GM15510 (cell line): ENCODE measurements around the gene RABGAP1L.
A peak's percentile ranks its signal among the peaks of the same experiment; 100 is the strongest.

ENCODE experiments used
- POLR2A ChIP-seq: IDR thresholded peaks from 3 replicates; pipeline ENCODE4 v1.6.1; 2011; ENCODE audit warnings: borderline replicate concordance; ENCODE audit not compliant: insufficient read length; ENCODE audit errors: extremely low read depth

Gene RABGAP1L

DNA sequence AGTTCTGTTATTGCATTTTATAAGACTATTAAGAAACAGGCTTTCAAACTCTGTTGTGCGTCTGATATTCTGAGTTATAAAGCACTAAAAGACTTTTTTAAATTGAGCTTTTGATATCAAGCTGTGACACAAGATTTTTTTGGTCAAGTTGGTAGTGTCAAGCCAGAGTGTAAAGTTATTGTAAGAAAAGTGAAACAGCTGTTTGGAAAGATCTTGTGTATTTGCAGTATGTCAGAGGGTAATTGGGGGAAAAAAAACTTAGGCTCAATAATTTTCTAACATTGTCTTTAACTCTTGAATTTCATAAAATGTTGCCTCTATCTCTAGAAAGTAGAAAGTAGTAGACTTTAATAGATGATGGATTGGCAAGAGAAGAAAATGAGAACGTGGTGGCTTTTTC is 844.2 kb downstream of the RABGAP1L start:
- no peak for TF ChIP-seq POLR2A

DNA sequence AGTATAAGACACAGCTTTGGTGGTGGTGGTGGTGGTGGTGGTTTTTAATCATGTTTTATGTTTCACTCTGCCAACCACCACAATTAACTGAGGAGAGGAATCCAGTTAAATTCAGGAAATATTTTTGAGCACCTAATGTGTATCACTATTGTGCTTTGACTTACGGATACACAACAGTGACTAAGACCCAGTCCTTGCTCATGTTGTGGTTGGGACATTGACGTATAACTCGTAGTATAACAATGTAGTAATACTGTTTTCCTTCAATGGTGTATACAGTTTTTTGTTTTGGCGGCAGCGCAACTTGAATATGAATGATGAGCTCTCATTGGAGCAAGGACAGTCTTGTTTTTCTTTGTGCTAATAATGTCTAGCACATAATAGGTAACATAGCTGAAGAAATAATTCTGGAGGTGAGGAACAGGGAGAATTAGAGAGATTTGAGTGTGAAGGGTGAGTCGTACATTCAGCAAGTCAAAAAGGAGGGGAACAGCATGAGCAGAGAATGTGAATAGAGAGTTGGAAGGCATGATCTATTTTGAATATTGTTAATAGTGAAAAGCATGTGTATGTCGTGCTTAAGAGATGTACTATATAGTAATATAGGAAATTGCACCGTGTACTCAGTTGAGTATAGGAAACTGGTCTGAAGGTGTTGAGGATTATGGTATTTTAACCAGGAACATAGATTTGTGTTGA is 845.9 kb downstream of the RABGAP1L start:
- TF ChIP-seq POLR2A: no peak

DNA sequence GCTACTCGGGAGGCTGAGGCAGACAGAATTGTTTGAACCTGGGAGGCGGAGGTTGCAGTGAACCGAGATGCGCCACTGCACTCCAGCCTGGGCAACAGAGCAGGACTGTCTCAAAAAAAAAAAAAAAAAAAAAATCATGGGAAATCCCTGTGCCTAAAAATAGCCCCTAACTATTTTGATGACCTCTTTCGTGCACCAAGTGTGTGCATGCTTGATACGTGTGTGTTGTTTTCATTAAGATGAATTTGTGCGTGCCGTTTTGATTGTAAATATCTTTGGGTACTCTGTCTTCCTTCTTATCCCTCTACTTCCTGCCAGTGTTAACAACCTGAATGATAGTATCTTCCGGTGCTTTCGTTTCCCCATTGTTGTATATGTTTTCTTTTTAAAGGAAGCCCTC is 850.2 kb downstream of the RABGAP1L start:
- no peak for TF ChIP-seq POLR2A

DNA sequence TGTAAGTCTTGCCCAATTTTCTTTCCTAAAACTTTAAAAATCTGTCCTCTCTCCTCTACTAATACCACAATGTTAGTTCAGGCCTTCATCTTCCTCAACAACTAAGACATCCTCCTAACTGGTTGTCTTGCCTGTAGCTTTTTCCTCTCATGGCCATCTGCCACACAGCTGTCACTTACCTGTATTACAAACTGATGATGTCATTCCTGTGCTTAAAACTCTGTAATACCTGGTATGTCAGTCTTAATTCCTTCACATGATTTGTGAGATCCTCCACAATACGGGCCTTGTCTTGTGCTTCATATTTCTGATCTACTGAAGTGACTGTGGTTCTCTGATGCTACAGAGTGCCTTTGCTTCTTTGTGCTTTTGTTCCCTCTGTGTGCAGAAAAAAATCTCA is 854.1 kb downstream of the RABGAP1L start:
- no peak for TF ChIP-seq POLR2A

DNA sequence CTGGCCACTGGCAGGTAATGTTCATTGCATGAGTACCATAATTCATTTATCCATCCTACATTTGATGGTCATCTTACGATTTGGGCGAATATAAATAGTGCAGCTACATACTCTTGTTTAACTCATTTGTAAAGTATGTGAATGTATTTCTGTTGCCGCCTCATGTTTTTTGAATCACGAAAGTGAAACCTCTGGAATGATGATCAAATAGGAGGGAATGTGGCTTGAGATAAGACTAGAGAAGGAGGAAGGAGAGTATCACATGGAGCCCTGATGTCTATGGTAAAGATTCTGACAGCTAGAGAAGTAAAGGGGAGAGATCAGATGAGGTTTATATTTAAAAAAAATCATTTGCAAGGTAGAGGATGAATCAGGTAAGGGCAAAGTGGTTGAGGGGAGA is 855.9 kb downstream of the RABGAP1L start:
- no peak for TF ChIP-seq POLR2A

DNA sequence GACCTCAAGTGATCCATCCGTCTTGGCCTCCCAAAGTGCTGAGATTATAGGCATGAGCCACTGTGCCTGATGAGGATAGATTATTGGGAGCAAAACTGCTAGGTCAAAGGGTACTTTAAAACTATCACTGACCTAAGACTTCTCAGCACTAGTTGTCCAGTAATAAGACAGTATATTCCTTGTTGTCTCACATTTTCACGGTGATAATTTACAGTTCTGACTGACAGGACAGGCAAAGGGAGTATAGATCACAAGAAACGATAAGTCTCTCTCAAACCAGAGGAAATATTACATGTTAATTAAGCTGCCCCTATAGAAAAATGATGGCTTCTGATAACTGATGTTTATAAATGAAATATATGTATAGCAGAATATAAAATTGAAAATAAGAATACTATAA is 860.2 kb downstream of the RABGAP1L start:
- no peak for TF ChIP-seq POLR2A

DNA sequence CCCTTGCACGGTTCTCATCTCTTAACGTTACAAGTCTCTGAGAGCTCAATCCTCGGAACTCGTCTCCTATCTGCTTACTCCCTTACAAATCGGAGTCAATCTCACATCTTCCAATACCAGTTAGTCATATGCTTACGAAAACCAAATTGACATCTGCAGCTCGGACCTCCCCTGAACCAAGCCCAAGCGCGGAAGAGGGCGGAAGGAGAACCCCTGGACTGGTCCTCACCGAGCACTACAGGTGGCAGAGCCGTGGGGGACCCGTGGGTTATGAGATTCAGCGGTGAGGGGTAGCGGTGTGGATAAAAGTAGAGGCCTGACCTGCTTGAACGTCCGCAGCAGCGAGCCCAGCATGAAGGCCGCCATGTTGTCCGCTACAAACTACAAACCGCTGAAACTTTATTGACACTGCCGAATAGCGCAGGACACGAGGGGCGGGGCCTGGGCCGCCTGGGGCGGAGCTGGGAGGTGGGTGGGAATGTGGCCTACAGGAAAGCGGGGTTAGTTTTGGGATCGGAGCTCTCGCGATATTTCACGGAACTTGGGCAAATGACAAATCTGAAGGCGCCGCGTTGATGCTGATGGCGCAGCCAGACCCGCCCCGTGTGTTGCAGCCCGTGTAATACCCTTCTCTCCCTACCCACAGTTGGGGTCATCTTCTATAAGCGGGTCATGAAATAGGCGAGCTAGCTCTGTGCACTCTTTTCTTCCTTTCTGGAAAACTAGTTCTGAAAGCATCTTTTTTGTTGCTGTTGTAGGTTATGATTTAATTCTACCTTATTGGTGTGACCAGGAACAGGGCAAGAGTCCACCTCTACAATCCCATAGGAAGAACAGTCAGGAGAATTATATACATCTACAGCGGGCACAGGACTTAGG is 864.0 kb downstream of the RABGAP1L start, which contains the start of gene MRPS14:
Gene MRPS14 (minus strand): TSS at position 383 of the 879 bp plus-strand sequence. CDS start 17 bp downstream, at position 366.
- TF ChIP-seq POLR2A: peak; percentile 84

DNA sequence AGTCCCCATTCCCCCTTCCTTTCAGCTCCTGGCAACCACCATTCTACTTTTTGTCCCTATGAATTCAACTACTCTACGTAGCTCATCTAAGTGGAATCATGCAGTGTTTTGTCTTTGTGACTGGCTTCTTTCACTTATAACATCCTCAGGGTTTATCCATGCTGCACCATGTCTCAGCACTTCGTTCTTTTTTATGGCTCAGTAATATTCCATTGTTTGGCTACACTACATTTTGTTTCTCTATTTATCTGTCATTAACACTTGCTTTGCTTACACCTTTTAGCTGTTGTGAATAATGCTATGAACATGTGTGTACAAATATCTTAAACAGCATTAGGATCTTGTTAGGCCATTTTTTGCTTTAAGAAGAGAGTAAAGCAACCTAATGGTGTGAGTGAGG is 865.5 kb downstream of the RABGAP1L start:
- TF ChIP-seq POLR2A: no peak

DNA sequence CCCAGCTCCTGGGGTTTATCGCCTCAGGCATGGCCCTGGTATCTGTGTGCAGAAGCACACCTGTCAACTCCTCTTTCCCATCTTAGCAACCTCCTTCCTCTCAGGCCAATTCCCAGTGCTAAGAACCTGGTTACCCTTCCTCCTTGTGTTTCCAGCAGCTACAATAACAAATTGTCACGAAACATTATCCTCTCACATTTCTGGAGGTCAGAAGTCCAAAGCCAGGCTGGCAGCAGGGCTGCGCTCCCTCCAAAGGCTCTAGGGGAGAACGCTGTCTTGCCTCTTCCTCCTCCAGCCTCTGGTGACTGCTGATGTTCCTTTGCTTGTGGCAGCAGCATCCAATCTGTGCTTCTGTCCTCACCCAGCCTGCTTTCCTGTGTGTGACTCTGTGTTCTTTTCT is 874.6 kb downstream of the RABGAP1L start:
- no peak for TF ChIP-seq POLR2A

DNA sequence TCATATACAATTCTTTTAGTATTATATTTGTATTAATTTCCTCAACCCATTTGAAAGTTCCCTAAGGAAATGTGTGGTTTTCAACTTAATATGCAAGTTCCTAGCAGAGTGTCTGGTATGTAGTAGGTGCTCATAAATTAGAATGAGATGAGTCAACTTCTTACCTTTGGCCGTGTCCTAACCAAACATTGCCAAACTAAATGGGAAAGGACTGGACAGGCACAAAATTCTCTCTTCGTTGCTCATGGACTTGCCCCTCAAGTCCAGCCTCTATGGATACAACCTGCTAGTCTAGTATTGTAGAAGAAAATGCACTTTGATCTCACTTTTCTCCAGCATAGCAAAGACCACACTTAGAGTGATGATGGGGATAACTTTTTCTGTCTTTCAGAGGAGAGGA is 875.5 kb downstream of the RABGAP1L start:
- no peak for TF ChIP-seq POLR2A

DNA sequence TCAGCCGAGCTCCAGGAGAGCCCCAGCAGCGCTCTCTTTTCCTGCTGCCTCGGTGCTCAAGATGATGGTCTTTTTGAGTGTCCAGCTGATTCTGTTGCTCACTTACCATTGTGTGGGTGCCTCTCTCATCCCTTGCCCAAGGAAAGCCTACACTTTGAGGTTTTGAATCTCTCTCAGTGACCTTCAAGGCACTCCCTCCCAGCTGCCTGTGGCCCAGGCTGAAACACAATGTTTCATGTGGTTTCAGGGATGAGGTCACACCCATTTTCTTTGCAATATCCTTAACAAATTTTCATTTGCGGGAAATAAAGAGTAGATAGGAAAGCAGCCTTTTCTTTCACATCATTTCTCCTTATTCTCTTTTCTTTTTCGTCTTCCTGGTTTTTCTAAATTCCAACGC is 876.5 kb downstream of the RABGAP1L start:
- no peak for TF ChIP-seq POLR2A

DNA sequence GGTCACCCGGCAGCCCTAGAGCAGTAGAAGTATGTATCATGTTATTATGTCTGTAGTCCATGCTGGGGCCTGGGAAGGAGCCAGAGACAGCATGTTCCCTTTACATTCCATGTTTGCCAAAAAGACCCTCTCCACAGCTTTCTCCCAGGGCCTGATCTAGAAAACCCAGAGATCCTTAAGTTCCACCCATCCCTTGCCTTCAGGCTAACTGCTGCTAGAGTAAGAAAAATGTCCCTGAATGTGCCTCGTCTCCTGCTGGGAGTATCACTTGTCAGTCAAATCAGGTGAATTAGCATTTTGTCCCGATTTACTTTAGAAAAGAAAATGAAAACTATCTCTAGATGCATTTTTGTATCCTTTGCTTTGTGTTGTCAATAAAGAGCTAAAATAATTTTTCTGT is 877.2 kb downstream of the RABGAP1L start:
- TF ChIP-seq POLR2A: no peak

DNA sequence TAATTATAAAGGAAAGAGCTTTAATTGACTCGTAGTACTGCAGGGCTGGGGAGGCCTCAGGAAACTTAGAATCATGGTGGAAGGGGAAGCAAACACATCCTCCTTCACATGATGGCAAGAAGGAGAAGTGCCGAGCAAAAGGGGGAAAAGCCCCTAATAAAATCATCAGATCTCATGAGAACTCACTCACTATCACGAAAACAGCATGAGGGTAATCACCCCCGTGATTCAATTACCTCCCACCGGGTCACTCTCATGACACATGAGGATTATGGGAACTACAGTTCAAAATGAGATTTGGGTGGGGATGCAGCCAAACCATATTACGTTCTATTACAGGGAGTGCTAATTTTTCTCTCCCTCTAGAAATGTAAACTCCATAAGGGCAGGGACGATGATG is 878.1 kb downstream of the RABGAP1L start:
- TF ChIP-seq POLR2A: no peak

DNA sequence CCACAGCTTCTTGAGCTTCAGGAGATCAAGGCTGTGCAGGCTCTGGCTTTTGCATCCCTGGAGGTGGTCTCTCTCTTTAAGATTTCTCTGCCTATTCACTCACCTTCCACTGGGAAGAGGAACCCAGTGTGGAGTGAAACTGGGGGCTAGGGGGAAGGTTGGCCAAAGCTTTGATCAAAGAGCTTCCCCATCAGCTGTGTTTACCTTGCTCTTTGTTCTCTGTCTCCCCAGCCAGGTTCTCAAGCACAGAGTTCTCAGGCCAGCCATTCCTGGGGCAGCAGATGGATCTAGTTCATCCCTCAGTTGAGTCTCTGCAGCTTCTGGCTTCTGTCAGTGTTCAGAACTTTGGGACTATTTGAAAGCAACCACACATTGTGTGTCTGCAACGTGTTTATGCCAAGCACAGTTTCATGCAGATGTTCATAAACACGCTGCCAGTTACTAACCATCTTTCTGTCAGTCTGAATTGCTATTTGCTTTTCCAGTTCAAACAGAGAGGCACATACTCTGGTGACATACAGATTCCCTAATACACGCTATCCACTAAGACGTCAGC is 881.1 kb downstream of the RABGAP1L start:
- no peak for TF ChIP-seq POLR2A

DNA sequence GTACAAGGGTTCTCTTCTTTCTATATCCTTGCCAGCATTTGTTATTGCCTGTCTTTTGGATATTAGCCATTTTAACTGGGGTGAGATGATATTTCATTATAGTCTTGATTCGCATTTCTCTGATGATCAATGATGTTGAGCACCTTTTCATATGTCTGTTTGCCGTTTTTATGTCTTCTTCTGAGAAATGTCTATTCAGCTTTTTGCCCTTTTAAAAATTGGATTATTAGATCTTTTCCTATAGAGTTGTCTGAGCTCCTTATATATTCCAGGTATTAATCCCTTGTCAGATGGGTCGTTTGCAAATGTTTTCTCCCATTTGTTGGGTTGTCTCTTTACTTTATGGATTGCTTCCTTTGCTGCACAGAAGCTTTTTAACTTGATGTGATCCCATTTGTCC is 883.3 kb downstream of the RABGAP1L start:
- TF ChIP-seq POLR2A: no peak

DNA sequence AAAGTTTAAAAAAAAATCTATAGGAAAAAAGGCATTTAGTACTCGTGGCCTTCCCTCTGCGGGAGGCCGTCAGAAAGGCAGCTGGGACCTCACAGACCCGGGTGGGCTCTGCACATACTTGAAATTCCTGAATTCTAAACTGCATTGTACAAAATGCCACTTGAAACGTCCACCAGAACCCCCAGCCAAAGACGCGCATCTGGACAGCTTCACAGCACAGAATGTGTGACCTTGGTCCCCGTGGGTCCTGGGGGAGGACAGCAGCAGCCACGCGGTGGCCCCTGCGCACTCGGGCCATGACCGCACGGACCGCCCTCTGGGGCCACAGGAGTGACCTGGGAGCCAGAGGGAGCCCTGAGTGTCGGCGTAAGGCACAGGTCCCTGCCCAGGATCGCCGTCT is 884.5 kb downstream of the RABGAP1L start:
- no peak for TF ChIP-seq POLR2A
